IgD-negative memory B cell (primary cell): ENCODE results near the gene CRYBB1. TPM values are rescaled to one million over a fixed set of nuclear protein-coding genes. Genes with fewer than 3 reads are reported as not detected.
A peak's percentile ranks its signal among the peaks of the same experiment; 100 is the strongest.

Experiments used
- H3K27ac Mint-ChIP-seq, 3 donors: one replicate each; pipeline ENCODE4 v1.8.0; 2020 to 2022; ENCODE audit warnings: mild to moderate bottlenecking in 3 of 3, mixed read lengths in 3 of 3, moderate library complexity in 1 of 3
- H3K27me3 Mint-ChIP-seq: one replicate; pipeline ENCODE4 v1.8.0; 2021; ENCODE audit warnings: mixed read lengths
- H3K36me3 Mint-ChIP-seq: one replicate; pipeline ENCODE4 v1.8.0; 2020; ENCODE audit warnings: mild to moderate bottlenecking, mixed read lengths
- H3K4me1 Mint-ChIP-seq, 3 donors: one replicate each; pipeline ENCODE4 v1.8.0; 2020 to 2022; ENCODE audit warnings: mixed read lengths in 3 of 3, mild to moderate bottlenecking in 1 of 3
- H3K4me3 Mint-ChIP-seq, 4 donors: one replicate each; pipeline ENCODE4 v1.8.0; 2020 to 2022; ENCODE audit warnings: mild to moderate bottlenecking in 4 of 4, mixed read lengths in 4 of 4, moderate library complexity in 3 of 4
- H3K9me3 Mint-ChIP-seq, 3 donors: one replicate each; pipeline ENCODE4 v1.8.0; 2020 to 2021; ENCODE audit warnings: mixed read lengths in 3 of 3, mild to moderate bottlenecking in 1 of 3
- polyA plus RNA-seq: library from polyadenylated mRNA; unstranded; fragments of 300-500 nt; fragmentation: Illumina TruSeq; gene quantifications from one replicate; pipeline ENCODE4 v1.2.3, GENCODE V29; 2021

Gene CRYBB1
- polyA plus RNA-seq: 1.0 TPM

DNA sequence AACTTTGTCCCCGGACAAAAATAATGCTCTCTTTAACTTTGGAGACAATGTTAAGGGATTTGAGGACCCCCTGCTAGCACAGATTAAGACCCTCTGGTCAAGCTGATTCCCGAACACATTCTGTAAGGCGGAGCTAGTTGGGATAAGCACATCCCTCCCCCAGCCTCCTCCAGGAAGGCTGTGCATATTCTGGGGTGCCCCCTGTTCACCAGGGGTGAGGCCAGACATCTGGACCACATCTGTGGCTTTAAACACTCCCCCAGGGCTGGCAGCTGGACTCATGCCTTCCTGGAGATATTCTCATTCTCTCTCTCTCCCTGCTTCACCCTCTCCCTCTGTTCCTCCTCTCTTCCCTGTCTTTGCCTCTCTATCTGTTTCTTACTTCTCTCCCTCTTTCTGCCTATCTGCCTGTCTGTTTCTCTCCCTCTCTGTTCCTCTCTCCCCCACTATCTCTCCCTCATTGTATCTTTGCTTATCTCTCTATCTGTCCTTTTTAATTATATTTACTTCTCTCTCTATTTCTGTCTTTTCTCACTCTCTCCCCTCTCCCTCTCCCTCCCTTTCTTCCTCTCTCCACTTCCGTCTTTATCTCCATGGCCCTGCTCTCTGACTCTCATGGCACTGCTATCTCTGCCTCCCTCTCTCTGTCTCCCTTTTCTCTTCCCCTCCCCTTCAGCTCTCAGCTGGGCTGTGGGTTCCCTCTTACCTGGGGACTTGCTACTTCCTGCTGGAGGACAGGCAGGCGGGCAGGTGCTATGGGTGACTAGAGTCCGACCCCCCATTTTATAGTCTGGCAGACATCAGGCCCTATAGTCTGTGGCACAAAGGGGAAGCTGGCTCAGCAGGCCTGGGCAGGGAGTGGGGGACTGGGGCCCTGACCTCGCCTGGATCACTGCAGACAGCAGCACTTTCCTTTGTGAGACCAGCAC, at the start of gene CRYBB1:
Gene CRYBB1, minus strand, starts transcription at position 757 of the 929 bp plus-strand sequence. CDS start 1,708 bp downstream, outside the sequence.
- H3K4me3 Mint-ChIP-seq: peak within 1 kb of the TSS in 1 of 4 donors; percentile 75
- H3K4me1 Mint-ChIP-seq: peaks cover 5 to 16% (median 11%) of the 10 kb centered on the region in 3 donors

DNA sequence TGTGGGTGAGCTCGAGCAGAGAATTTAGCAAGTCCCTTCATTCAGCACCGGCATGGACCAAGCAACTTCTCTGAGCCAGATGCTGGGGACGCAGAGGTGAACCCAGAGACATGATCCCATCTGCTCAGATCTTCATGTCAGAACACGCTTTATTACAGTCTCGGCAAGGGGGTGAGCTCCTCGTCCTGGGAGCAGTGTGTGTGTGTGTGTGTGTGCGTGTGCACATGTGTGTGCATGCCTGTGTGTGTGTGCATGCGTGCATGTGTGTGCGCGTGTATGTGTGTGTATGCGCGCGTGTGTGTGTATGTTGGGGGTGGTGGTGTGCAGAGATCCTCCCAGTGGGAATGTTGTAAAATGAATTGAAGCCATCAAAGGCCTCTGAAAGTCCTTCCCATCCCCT, 49.3 kb upstream of the CRYBB1 start:
- H3K4me3 Mint-ChIP-seq: peak overlapping the region in 1 of 4 donors; percentile 25
- H3K27ac Mint-ChIP-seq: peak overlapping the region in 1 of 3 donors; percentile 23
- no peaks in the 10 kb centered on the region for H3K9me3 Mint-ChIP-seq
- H3K27me3 Mint-ChIP-seq: peaks cover 2% of the 10 kb centered on the region
- peaks cover 54 to 72% (median 61%) of the 10 kb centered on the region in 3 donors for H3K4me1 Mint-ChIP-seq
- peaks cover 2% of the 10 kb centered on the region for H3K36me3 Mint-ChIP-seq

More for the DNA sequence above, at the start of gene CRYBB1:
- Mint-ChIP-seq H3K27me3 (peaks cover 2% of the 10 kb centered on the region), H3K36me3 (no peaks in the 10 kb centered on the region), H3K9me3 (no peaks in the 10 kb centered on the region), H3K27ac (no peak within 1 kb of the TSS)

DNA sequence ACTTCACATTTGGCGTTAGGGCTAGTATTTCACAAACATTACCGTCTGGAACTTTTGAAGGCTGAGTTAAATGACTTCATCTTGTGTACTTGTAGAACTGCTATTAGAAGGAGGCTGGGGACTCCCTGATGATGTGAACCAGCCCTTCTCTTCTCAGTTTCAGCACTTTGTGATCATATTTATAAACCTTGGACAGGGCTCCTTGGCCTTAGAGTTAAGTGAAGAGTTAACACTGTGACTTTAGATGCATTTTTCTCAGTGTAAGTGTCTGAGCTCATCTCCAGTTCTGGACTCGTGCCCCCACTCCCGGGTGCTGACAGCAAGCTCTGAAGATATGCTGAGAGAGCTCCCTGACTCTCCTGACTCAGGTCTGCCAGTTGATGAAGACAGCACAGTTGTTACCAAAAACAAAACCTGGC, 48.0 kb upstream of the CRYBB1 start:
- peaks cover 44 to 64% (median 59%) of the 10 kb centered on the region in 3 donors for H3K4me1 Mint-ChIP-seq
- H3K27me3 Mint-ChIP-seq: peaks cover 2% of the 10 kb centered on the region
- H3K9me3 Mint-ChIP-seq: no peaks in the 10 kb centered on the region
- peak overlapping the region in 2 of 3 donors; percentile 1 to 63 for H3K27ac Mint-ChIP-seq
- peaks cover 2% of the 10 kb centered on the region for H3K36me3 Mint-ChIP-seq
- peak overlapping the region in 2 of 4 donors; percentile 72 to 77 for H3K4me3 Mint-ChIP-seq

DNA sequence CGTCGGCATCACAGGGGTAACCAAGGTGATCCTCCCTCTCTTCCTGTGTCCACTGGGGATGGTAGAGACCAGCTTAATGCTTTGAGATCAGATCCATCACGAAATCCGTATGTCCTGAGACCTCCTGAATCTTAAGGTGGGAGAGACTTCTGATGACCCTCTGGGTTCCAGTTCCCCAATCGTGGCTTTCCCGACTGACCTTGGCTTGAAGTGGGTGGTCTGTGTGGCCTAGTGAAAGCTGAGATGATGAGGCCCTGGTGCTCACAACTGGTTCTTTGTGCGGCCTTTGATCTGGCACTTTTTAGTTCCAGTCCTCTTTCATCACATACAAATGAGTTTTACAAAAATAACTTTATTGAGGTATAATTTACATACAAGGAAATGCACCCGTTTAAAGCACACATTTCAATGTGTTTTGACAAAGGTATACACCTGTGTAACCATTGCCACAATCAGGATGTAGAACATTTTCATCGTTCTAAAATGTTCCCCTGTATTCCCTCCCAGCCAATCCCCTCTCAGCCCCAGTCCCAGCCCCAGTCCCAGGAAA, 45.6 kb upstream of the CRYBB1 start:
- peak overlapping the region; percentile 47 to 91 (median 80) for H3K4me3 Mint-ChIP-seq
- peak overlapping the region; percentile 63 to 92 (median 87) for H3K27ac Mint-ChIP-seq
- peaks cover 46 to 68% (median 60%) of the 10 kb centered on the region in 3 donors for H3K4me1 Mint-ChIP-seq

DNA sequence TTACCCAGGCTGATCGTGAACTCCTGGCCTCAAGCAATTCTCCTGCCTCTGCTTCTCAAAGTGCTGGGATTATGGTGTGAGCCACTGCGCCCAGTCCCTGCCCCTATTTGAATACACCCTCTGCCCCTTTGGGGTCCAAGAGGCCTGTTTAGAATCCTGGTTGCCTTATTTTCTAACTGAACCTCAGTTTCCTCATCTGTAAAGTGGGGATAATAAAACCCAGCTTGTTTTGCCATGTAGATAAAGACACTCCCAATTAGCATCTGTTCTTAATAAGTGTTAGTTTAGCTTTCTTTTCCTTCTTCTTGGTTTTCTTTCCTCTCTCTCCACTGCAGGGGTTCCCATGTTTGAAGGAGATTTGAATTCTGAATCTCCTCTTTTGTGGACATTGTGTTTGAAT, 44.3 kb upstream of the CRYBB1 start:
- peaks cover 5% of the 10 kb centered on the region for H3K27me3 Mint-ChIP-seq
- no peaks in the 10 kb centered on the region for H3K9me3 Mint-ChIP-seq
- H3K27ac Mint-ChIP-seq: peak overlapping the region in 2 of 3 donors; percentile 50 to 59
- peaks cover 2% of the 10 kb centered on the region for H3K36me3 Mint-ChIP-seq
- peaks cover 44 to 69% (median 62%) of the 10 kb centered on the region in 3 donors for H3K4me1 Mint-ChIP-seq
- H3K4me3 Mint-ChIP-seq: peak overlapping the region in 1 of 4 donors; percentile 72

More for the DNA sequence above, 45.6 kb upstream of the CRYBB1 start:
- Mint-ChIP-seq H3K9me3 (no peaks in the 10 kb centered on the region), H3K36me3 (peaks cover 2% of the 10 kb centered on the region), H3K27me3 (no peaks in the 10 kb centered on the region)

DNA sequence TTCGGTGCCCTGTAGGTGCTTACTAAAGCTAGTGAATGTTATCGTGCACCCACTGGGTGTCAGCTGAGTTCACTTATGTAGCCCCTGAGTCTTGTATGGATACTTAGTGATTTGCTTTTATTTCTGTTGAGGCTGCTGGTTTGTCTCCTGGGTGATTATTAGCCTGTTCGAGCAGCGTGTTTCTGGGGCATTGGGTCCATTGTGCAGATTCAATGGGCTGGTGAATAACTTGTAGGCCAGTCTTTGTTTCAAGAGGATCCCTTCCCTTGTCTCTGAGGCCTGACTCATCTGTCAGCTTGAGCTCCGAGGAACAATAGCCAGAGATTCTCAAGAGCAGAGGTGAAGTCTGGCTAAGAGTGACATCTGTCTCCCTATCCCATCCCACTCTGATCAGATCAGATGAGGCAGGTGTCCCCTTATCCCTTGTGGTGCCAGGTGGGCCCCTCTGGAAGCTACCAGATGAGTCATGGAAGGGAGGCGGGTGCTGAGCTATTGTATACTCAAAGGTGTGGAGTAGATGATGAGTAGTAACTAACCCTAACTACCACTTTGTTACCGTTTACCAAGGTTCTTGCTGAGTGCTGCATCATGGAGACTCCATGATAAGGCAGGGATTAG, 43.2 kb upstream of the CRYBB1 start:
- Mint-ChIP-seq H3K27ac (peak overlapping the region in 2 of 3 donors; percentile 34 to 39), H3K27me3 (peaks cover 8% of the 10 kb centered on the region), H3K4me3 (peak overlapping the region in 2 of 4 donors; percentile 46 to 74), H3K4me1 (peaks cover 43 to 73% (median 59%) of the 10 kb centered on the region in 3 donors), H3K36me3 (peaks cover 2% of the 10 kb centered on the region), H3K9me3 (no peaks in the 10 kb centered on the region)

DNA sequence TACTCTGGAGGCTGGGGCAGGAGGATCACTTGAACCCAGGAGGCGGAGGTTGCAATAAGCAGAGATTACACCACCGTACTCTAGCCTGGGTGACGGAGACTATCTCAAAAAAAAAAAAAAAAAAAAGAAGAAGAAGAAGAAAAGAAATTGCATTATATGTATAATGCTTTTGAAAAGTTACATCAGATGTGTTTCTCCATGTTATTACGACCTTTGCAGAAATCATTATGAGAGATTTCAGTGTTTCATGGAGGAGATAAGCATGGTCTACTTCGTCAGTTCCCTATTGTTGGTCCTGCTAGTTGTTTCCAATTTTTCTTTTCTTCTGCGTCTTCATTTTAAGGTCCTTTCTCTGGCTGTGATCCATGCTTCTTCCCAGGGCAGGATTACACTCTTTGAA, 42.5 kb upstream of the CRYBB1 start:
- Mint-ChIP-seq H3K4me3 (peak overlapping the region in 2 of 4 donors; percentile 46 to 74), H3K27me3 (peaks cover 8% of the 10 kb centered on the region), H3K9me3 (no peaks in the 10 kb centered on the region), H3K27ac (no peak overlapping the region), H3K36me3 (peaks cover 2% of the 10 kb centered on the region), H3K4me1 (peaks cover 37 to 66% (median 53%) of the 10 kb centered on the region in 3 donors)

DNA sequence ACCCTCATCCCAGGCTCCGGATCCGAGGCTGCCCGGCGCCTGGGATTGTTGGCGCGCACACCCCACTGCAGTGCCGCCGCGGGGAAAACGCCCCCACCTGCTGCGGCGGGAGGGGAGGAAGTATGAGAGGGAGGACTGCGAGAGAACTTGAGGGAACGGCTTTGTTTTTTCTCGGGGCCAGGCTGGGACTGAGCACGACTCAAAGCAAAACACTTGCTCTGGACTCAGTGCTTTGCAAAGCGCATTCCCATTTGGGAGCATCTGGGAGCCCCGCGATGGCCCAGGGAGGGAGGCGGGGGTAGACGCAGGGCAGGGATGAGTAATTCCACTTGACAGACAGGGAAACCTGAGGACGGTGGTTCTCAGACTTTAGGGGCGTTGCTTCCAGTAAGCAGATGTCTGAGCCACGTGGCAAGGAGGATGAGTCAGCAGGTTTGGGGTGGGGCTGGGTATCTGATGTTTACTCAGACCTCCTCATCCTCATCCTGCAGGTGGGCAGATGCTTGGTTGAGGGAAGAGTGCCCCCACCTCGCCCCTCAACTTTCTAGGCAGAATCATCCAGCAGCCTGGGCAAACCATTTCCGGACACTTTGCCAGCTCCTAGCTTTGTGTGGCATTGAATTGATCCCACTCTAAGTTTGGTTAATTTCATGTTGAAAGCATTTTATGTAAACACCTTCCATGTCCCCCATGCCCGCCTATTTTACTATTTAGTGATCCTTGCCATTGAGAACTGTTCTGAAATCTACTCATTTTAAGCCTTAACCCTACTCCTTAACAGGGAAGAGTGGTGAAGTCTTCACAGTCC, 41.0 kb upstream of the CRYBB1 start:
- no peaks in the 10 kb centered on the region for H3K9me3 Mint-ChIP-seq
- H3K4me1 Mint-ChIP-seq: peaks cover 25 to 52% (median 38%) of the 10 kb centered on the region in 3 donors
- peak overlapping the region in 2 of 3 donors; percentile 40 to 91 for H3K27ac Mint-ChIP-seq
- H3K27me3 Mint-ChIP-seq: peaks cover 8% of the 10 kb centered on the region
- peaks cover 2% of the 10 kb centered on the region for H3K36me3 Mint-ChIP-seq
- peak overlapping the region; percentile 89 to 95 (median 93) for H3K4me3 Mint-ChIP-seq

DNA sequence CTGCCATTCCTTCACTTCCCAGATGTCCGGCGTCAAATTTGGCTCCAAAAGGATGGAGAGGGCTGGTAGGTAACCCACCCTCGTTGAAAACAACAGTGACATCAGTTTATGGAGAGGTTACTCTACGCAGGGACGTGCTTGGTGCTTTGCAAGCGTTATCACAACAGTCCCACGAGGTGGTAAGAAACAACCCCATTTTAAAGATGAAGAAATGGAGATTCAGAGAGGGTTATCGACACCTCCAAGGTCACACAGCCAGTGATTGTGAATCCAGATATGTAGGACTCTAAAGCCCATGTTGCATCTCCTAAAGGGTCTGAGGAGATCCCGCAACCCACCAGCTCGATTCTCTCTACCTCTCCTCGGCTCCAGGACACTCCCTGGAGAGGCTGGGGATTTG, 40.3 kb upstream of the CRYBB1 start:
- H3K4me3 Mint-ChIP-seq: peak overlapping the region; percentile 89 to 95 (median 93)
- no peaks in the 10 kb centered on the region for H3K36me3 Mint-ChIP-seq
- peaks cover 8% of the 10 kb centered on the region for H3K27me3 Mint-ChIP-seq
- H3K27ac Mint-ChIP-seq: peak overlapping the region in 2 of 3 donors; percentile 40 to 63
- H3K9me3 Mint-ChIP-seq: no peaks in the 10 kb centered on the region
- H3K4me1 Mint-ChIP-seq: peaks cover 19 to 45% (median 32%) of the 10 kb centered on the region in 3 donors

DNA sequence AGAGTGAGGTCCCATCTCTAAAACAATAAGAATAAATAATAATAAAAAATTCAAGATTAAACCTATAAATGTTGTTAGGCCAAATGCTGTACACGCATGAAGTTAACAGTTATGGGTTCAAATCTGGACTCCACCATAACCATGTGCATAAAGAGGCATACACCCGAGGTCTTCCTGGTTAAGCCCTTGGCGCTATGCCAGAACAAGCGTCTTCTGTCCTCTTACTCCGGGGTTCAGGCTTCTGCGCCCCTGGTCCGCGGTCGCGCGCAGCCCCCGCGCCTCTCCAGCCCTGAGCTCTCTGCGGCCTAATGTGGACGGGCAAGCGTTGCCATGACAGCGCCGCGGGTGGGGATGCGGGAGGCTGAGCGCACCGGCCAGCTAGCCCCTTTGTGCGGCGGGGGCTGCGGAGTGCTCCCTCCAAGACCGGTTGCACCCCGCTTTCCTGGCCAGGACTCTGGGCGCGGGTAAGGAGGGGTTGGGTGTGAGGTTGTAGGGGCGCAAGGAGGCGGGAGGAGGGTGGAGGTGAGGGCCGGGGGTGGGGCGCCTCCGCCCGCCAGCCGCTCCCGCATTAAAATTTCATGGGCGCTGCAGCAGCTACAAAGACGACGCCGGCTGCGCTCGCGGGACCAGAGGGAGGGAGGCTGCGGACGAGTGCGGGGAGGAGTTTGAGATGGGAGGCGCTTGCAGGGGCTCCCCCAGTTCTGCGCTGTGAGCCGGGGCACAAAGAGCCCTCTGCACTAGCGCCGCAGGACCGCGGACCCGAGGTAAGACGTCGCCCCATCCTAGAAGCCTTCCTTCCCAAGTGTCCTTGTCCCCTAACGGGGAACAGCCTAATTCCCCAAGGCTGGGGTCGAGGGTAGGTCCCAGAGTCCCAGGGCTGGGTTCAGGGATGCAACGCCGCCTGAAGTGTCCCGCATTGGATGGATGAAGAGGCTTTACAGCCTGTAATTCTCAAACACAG, 39.3 kb upstream of the CRYBB1 start, which contains the start of gene MIAT:
Gene MIAT, plus strand, starts transcription at position 698 of the 961 bp plus-strand sequence.
- Mint-ChIP-seq H3K9me3 (no peaks in the 10 kb centered on the region), H3K36me3 (no peaks in the 10 kb centered on the region), H3K4me1 (peaks cover 14 to 36% (median 22%) of the 10 kb centered on the region in 3 donors), H3K27ac (peak within 1 kb of the TSS; percentile 37 to 63 (median 51)), H3K4me3 (peak within 1 kb of the TSS; percentile 89 to 95 (median 93)), H3K27me3 (peaks cover 8% of the 10 kb centered on the region)

DNA sequence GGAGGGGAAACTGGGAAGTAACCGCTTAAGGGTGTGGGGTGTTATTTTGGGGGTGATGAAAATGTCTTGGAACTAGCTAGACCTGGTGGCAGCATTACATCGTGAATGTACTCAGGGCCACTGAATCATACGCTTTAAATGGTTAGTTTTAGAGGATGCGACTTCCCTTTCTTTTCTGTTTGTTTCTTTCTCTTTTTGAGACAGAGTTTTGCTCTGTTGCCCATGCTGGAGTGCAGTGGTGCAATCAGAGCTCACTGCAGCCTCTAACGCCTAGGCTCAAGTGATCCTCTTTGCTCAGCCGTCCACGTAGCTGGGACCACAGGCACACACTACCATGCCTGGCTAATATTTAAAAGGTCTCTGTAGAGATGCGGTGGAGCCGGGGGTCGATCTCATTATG, 34.0 kb upstream of the CRYBB1 start:
- Mint-ChIP-seq H3K4me1 (peaks cover 1 to 14% (median 12%) of the 10 kb centered on the region in 3 donors), H3K27me3 (peaks cover 5% of the 10 kb centered on the region), H3K36me3 (no peaks in the 10 kb centered on the region), H3K9me3 (no peaks in the 10 kb centered on the region), H3K27ac (peak overlapping the region in 1 of 3 donors; percentile 3), H3K4me3 (peak overlapping the region in 1 of 4 donors; percentile 51)

DNA sequence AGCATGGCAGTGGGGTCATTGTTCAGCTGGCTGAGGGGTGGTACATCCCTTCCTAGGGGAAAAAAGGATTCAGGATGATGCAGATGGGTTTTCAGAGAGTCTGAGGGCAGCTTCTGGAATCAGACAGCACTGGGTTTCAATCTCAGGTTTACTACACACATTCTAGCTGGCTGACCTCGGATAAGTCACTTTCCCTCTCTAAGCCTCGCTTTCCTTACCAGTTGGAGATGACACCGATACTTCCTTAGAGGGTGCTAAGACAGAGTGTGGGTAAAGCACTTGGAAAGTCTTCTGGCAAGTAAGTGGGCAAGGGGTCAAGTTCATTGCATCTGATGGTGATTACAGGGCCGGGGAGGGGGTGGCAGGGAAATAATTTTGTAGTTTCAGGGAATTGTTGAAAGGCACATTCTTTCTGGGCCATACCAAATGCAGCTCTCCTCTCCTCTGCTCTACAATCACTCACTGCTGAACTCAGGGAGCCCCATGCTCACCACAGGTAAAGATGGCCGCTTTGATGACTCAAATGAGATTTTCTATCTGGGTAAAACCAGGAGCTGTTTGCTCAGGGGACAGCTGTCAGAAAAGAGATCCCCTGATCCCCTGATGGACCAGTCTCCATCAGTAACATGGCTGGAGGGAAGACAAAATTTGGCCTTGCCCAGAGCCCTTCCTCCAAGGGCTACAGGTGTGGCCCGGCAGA, 33.0 kb upstream of the CRYBB1 start:
- Mint-ChIP-seq H3K27ac (peak overlapping the region in 1 of 3 donors; percentile 20), H3K27me3 (peaks cover 7% of the 10 kb centered on the region), H3K4me3 (no peak overlapping the region), H3K36me3 (no peaks in the 10 kb centered on the region), H3K4me1 (peaks cover 0 to 14% (median 12%) of the 10 kb centered on the region in 3 donors), H3K9me3 (no peaks in the 10 kb centered on the region)
